Astrocyte of the cerebellum (primary cell): ENCODE data around the gene MLNR.

Source experiments
- DNase-seq: peaks from one replicate; pipeline ENCODE4 v3.0.0-alpha.2; 2011; ENCODE audit warnings: low read depth
- H3K4me3 ChIP-seq: 2 replicates; pipeline ENCODE4 v1.5.1; 2011; ENCODE audit warnings: mild to moderate bottlenecking, low read depth, low read length, moderate library complexity
- in situ Hi-C: cut with HindIII; loops from 2 replicates; pipeline ENCODE4 v1.10.0; 2017; ENCODE audit warnings: low sequenced_read_pairs
- TF ChIP-seq, protein P1 (sequence below): IDR thresholded peaks from 2 replicates; pipeline ENCODE4 v1.5.1; 2012; ENCODE audit warnings: low read length, low read depth, moderate library complexity, mild to moderate bottlenecking; ENCODE audit errors: missing control alignments

MLNR gene

DNA sequence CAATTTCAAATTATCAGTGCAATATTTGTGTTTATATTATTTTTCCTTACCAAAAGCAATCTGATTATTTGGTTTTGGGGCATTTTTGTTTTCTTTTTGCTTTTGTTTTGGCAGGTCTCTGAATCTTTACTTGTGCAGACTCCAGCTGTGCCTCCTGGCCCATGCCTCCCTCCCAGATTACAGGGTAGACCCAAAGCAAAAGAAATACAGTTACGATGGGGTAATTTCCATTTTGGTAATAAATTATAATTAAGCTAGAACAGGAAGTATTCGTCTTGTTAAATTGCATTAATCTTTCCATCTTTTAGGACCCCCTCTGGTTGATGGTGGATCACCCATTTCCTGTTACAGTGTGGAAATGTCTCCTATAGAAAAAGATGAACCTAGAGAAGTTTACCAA, 29.2 kb upstream of the MLNR start:
- no peak overlapping the region for H3K4me3 ChIP-seq
- TF ChIP-seq, protein P1, sequence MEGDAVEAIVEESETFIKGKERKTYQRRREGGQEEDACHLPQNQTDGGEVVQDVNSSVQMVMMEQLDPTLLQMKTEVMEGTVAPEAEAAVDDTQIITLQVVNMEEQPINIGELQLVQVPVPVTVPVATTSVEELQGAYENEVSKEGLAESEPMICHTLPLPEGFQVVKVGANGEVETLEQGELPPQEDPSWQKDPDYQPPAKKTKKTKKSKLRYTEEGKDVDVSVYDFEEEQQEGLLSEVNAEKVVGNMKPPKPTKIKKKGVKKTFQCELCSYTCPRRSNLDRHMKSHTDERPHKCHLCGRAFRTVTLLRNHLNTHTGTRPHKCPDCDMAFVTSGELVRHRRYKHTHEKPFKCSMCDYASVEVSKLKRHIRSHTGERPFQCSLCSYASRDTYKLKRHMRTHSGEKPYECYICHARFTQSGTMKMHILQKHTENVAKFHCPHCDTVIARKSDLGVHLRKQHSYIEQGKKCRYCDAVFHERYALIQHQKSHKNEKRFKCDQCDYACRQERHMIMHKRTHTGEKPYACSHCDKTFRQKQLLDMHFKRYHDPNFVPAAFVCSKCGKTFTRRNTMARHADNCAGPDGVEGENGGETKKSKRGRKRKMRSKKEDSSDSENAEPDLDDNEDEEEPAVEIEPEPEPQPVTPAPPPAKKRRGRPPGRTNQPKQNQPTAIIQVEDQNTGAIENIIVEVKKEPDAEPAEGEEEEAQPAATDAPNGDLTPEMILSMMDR: no peak
- in situ Hi-C loops: no loop called here
- no peak for DNase-seq

DNA sequence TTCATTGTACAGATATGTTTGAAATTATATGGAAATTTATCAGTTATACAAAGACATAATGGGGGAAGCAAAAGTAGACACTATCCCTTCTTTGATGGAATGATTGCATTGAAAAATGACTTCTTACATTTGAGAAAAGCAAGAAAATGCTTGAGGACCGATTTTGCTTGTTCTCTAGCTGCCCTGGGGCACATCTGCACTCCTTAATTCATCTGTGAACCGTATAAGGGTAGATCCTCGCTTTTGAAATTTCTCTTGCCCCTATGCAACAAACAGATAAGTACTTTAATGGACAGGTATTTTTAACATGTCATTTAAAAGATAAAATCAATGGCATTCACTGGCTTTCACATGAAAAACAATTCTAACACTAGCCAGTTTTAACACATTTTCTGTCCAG, 13.5 kb upstream of the MLNR start:
- TF ChIP-seq, protein P1: no peak
- H3K4me3 ChIP-seq: no peak overlapping the region
- DNase-seq: no peak
- in situ Hi-C loops: loop anchor here (10.0 kb wide), 1 partner anchor 232 kb away; the partner anchor contains the start of gene FNDC3A

DNA sequence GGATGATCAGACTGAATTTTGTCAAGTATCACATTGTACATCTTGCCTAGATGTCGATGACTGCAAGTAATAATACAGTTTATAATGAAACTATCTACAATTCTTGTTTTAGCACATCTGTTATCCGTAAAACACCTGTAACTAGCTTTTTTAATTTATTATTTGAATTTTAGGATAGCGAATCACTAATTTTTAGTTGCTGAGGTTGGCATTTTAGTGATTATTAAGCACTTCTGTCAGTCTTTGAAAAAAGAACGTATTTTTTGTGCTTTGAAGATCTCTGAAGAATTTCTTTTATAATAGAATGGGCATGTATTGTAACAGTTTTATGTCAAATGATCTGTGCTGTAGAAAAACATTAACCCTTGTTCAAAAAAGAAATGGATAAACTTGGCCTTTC, 11.5 kb upstream of the MLNR start:
- DNase-seq: no peak
- TF ChIP-seq, protein P1: no peak
- no peak overlapping the region for H3K4me3 ChIP-seq
- in situ Hi-C loops: loop anchor here (10.0 kb wide), 1 partner anchor 234 kb away; the partner anchor contains the start of gene FNDC3A

DNA sequence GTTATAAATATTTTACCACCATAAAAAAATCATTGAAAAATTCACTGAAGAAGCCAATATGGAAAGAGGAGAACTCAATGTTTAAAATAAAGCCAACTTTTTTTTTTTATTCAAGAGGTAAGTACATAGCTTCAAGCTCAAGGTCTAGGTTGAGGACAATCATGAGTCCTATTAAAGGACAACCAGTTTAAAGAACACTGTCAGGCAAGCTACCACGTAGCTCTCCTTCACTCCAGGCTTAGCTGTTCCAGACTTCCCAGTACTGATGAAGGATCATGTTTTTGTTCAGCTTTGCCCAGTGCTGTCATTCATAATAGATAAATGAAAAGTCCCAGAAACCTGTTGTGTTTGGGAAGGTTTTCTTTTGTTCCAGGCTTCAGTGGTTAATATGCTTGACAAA, 10.0 kb upstream of the MLNR start:
- no peak for DNase-seq
- in situ Hi-C loops: no loop called here
- H3K4me3 ChIP-seq: no peak overlapping the region

DNA sequence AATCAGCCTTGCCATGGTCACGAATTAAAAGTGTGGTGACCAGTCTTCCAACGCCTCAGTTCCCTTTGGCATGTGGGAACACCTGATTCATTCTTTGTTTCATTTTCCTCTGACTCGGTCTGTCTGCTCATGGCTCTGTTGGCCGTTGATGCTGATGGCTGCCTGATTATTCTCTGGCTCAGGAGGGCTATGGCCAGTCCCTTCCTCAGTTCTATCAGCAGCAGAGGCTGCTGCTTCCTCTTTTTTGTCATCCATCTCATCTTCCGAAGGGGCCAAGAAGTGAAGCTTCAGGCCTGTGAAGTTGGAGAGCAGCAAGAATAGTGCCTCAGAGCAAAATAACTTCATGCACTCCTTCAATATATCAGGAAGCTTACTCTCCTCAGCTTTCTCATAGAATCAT, 9.5 kb upstream of the MLNR start:
- DNase-seq: no peak
- TF ChIP-seq, protein P1: no peak
- in situ Hi-C loops: no loop called here
- no peak overlapping the region for H3K4me3 ChIP-seq

More for the DNA sequence above, 10.0 kb upstream of the MLNR start:
- TF ChIP-seq, protein P1: no peak

DNA sequence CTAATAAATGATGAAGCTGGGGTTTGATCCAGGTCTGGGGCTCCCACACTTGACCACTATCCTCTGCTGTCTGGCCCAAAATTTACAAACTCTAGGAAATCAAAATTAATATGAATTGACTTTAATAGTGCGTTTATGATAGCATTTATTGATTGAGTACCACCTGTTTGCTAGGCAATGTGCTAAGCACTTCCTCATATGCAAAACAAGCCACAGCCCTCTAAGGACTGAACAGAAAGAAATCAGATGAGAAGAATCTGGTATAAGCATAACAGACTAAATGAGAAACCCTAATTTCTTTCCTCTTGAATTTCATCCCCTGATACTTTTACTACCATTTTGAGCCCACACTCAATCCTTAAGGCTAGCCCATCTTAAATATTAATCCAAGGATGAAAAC, 6.6 kb upstream of the MLNR start:
- TF ChIP-seq, protein P1: no peak
- H3K4me3 ChIP-seq: no peak overlapping the region
- DNase-seq: no peak
- in situ Hi-C loops: no loop called here
